ENCODE data around the gene PRRT1B.

PRRT1B gene

DNA sequence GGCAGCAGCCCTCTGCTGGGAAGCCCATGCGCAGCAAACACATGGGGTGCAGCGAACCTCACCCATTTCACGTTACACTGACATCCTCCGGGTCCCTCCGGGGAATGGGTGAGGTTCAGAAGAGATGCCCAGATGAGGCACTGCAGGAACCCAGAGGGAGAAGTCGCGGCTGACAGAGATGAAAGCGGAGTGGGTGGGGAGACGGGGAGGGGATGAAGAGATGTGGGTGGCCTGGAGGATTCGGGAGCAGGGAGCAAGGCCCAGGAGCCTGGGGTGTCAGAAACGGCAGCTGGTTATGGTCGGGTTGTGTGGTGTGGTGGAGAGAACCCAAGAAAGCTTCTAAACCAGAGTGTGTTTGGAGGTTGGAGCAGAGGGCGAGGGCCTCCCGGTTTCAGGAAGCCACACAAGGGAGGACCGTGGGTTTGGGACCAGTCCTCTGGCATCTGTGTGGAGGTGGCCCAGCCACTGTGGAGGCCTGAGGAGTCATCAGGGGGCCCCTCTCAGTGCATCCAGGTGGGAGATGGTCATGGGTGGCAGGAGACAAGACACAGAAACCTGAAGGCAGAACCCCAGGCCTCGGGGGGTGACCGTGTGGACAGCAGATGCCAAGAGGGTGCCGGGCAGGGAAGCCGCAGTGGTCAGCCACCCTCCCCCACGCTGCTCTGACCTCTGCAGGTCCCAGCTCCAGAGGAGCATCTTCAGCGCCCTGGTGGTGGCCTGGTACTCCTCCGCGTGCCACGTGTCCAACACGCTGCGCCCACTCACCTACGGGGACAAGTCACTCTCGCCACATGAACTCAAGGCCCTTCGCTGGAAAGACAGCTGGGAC lies 22.9 kb upstream of the PRRT1B start:
- no peak for DNase-seq (ENCODE audit: low read depth in 2 of 3, low spot score in 2 of 3)

DNA sequence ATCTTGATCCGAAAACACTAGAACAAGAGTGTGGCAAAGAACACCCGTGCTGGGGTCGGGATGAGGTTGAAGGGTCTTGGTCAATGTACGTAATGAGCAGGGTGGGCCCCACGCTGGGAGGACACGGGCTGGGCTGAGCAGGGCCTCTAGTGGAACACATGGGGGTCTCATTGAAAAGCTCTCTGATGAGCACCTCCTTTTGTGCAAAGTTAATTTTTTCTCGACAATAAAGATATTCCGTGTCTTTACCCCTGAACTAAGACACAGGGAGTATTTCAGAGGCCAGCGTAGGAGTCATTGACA lies 22.3 kb upstream of the PRRT1B start:
- no peak for DNase-seq (ENCODE audit: low read depth in 2 of 3, low spot score in 2 of 3)

DNA sequence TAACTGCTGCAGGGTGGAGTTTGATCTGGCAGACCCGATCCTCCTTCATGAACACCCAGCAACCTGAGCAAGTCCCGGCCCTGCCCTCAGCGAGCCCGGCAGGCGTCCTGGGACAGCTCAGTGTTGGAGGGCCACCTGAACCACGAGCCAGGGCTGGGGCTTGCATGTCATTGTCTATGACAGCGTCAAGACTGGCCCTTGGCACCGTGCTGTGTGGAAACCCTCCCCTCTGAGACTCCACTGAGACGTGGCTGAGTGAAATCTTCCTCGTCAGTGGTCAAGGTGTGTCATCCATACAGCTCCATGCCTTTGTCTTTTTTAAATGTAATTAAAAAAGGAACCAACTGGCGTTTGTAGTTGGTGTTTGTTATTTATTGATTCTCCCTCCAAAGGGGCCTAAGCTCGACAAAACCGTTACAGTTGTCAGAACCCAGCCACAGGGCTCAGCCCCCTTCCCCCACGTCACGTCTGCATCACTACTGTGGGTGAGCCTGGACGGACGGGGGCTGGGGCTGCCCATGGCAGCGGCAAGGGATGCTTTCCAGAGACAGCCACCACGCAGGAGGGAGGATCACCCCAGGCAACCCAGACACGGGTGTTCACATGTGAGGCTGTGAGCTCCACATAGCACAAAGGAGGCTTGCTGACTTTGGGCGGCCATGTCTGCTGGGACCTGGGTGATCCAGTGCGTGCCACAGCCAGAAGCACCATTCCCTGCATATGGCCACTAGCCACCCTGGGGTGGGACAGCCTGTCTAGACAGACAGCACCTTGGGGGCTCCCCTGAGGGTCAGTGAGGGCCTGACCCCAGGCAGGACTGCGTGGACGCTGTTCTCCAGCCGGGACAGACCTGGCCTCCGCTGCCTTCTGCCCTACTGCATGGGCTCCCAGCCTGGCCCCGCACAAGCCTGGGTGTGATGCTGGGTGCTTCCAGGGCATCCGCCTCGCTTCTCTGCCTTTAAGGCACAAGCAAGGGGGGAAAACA lies 21.6 kb upstream of the PRRT1B start:
- DNase-seq (ENCODE audit: low read depth in 2 of 3, low spot score in 2 of 3), result no peak

DNA sequence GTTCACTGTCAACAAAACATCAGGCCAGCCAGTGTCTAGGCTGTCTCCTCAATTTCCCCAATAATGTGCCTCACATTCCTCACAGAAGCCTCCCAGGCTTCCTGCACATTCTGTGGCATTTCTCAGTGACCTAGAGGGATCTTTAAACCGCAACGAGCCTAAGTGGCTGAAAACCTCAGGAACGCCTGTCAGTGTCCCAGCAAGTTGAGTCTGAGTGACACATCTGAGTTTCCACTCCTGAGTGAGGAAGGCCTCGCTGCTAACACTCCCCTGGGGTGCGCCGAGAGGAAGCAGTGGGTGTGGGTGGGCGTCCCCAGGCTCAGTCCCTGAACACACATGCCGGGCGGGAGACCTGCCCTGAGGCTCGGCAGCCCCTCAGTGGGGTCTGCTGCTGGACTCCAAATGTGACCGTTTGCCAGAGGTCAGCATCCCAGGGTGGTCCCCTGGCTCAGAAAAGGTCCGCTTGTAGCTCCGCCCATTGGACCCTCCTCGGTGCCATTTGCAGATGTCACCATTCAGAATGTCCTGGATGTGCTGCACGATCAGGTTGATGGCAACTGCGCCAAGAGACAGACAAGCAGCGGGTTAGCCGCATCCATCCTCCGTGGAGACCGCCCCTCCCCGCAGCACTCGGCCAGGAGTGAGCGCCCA lies 20.5 kb upstream of the PRRT1B start:
- DNase-seq (ENCODE audit: low read depth in 2 of 3, low spot score in 2 of 3), result no peak

DNA sequence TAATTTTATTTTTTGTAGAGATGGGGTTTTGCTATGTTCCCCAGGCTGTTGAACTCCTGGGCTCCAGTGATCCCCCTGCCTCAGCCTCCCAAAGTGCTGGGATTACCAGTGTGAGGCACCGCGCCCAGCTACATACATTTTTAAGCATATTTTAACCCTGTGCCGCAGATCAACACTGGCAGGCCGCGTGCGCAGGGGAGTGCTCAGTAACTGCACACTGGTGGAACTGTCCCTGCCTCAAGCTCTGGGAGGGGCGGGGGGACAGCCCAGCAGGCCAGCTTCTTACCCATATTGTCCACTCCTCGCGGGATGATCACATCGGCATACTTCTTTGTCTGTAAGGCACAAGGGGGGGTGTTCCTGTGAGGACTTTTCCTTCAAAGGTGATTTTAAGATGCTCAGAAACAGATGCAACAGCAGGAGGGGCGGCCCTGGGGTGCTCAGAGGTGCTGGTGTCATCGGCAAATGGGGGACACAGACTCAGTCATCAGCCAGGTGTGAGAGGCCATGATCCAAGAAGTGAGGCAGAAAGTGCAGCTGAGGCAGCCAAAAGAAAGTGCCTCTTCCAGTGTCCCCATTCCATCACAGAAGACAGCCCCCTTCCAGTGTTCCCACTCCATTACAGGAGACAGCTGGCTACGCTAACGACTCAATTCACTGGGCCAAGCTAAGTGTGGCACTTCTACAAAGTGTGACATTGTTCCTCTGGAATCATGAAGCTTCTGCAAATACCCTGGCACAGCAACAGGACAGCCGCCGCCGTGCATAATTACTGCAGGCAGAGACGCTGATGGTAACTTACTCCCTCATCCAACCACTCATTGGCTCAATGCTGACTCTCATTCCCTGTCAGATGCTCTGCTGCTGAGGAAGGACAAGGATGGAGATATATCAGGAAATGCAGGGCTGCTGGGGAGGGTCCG lies 19.4 kb upstream of the PRRT1B start:
- no peak for DNase-seq (ENCODE audit: low read depth in 2 of 3, low spot score in 2 of 3)

DNA sequence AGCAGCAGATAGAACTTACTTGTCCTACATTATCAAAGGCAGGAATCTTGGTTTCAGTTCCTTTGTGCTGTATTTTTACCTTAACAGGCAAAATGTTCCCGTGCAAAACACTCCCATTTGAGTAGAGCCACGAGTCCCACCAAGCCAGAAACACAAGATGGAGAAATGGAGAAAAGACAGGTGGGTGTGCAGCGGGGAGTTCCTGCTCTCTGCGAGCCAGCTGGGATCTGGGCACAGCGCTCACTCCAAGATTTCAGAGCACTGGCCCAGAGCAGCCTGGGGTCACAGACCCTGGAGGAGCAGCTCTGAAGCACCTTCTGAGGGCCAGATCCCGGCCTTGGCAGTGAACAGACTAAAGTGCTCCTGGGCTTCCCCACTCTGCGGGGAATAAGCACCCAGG lies 17.1 kb upstream of the PRRT1B start:
- no peak for DNase-seq (ENCODE audit: low read depth in 2 of 3, low spot score in 2 of 3)

DNA sequence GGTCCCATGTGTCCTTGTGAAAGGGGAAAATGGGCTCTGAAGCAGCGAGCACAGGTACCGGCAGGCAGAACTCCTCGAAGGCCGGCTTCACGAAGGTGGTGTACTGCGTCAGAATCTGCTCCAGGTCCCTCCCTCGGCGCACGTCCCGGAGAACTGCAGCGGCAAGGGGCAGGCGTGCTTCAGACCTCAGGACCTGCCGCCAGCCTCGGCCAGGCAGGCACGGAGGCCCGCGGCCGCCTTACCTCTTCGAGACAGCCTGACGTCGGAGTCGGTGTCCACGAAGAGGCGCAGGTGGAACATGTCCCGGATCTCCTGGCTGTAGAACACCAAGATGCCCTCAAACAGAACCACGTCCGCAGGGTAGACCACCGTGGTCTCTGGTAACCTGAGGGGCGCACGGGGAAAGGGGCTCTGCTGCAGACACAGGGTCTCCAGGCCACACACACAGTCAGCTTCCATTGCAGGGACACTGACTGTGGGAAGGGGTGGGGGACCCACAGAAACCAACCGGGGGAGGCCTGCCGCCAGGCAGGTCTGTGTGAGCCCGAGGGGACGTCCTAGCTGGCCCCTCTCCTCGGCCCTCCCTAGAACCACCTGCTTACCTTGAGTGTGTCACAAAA lies 16.3 kb upstream of the PRRT1B start:
- no peak for DNase-seq (ENCODE audit: low read depth in 2 of 3, low spot score in 2 of 3)

DNA sequence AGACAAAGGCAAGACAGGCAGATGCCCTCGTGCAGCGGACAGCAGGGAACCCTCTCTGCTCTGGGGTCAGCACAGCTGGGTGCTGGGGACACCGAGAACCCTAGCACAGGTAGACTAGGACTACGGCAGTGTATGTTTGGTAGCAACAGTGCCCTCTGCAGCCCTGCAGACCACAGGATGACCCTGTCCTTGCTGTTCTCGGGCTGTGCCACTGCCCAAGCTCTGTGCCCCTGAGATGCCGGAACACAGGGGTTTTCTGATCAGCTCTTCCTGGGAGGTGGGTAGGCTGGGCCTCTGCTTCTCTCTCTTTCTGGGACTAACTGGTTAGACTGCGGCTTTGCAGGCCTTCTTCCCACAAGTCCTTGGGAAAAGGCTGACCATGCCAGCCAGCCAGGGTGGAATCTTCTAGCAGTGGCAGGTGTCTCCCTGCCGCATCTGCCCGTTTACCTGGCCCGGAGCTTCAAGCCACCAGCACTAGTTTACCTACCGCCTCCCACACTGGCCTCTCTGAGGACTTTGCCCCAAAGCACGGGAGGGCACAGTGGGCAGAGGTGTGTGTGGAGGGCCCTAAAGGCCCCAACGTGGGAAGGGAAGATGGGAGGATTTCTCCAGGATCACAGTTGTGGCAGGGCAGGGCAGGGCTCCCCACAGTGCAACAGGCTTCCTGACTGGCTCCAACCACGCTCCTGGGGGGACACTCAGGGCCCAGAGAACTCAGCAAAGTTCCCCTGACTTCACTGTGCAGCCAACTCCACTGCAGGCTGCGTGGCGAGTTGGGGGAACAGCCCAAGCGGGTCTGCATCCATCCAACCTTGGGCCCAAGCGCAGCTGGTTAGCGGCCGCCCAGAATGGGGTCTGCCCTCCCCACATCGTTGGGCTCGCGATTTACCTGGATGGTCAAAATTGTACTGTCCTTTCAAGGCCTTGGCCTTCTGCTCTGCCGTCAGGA lies 15.5 kb upstream of the PRRT1B start:
- no peak for DNase-seq (ENCODE audit: low read depth in 2 of 3, low spot score in 2 of 3)

DNA sequence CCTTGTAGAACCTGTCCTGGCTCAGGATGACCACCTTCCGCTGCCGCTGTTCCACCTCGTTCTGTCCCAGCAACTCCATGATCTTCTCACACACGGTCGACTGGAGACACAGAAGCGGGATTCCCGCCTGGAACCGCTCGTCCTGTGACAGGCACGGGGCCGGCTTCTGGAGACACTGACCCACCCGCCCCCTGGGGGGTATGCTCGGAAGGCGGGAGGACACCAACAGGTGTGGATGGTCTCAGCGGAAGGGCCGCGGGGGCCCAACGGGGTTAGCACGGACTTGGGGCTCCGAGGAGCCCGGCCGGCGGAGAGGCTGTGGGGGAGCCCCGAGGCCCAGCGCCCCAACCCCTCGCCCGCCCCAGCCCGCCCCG lies 14.8 kb upstream of the PRRT1B start:
- no peak for DNase-seq (ENCODE audit: low read depth in 2 of 3, low spot score in 2 of 3)

DNA sequence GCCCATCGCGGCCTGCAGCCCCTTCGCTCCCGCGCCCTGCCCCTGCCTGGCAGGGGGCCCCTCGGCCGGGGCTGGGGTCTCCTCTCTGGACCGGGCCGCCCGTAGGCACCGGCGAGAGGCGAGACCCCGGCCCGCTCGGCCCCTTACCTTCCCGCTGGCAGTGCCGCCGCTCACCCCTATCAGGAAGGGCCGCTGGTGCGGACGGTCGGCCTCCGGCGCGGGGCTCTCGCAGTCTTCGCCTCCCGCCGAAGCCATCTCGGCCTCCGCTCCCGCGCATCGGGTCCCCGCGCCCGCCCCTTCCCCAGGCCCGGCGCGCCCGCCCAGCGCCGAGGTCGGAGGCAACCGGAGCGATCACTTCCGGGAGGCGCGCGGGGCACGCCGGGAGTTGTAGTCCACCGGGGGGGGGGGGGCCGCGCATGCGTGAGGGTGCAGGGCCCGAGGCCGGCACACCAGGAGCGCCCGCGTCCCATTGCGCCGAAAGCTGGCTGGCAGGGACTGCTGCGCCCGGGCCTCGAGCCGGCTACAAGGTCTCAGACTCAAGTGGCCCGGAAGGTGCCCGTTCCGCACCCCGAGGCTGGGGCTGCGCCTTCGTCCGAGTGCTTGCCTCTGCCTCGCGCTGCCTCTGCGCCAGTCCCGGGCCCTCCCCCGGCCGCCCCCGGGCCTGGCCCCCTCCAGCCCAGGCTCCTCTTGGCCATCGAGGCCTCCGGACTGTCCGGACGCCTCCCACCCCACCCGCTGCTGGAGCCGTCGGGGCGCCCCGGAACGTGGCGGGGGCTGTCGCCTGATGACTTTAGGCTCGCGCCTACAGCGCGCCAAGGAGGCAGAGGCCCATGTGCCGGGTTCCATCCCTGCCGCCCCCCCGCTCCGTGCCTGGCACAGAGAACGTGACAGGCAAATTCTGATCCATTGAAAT lies 14.1 kb upstream of the PRRT1B start, which contains the start of gene UCK1:
Gene UCK1 (minus strand): TSS at position 344 of the 913 bp plus-strand sequence. CDS start 89 bp downstream, at position 255.
- peak; percentile 35 to 52 (median 48) for DNase-seq (ENCODE audit: low read depth in 2 of 3, low spot score in 2 of 3)

DNA sequence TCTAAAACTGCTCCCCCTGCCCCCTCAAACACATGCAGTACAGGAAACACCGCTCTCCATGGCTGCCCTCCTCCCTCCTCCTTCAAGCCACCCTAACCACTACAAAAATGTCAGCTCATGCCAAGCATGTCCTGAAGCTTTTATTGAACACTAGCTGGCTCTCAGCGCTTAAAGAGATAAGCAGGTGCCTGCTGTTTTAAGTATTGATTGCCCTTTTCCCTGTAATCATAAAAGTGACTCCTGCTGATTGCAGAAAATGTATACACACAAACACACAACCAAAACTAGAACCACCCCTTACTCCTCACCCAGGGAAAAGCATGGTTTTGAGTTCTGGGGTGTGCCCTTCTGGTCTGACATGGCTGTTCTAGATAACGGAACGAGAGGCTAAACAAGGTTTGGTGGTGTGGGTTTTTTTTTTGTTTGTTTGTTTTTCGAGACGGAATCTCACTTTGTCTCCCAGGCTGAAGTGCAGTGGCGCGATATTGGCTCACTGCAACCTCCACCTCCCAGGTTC lies 10.5 kb upstream of the PRRT1B start:
- no peak for DNase-seq (ENCODE audit: low read depth in 2 of 3, low spot score in 2 of 3)

DNA sequence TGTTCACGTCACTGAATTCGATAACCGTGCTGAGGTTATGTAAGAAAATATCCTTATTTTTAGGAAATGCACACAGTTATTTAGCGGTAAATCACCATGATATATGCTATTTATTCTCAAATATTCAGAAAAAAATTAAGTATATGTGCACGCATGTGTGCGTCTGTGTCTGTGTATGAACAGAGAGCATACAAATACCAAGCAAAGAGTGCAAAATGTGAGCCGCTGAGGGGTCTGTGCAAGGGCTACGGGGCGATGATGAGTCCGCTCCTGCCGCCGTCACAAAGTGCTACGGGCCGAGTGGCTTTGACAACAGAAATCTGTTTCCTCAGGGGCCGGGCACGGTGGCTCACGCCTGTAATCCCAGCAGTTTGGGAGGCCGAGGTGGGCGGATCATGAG lies 7.4 kb upstream of the PRRT1B start:
- DNase-seq (ENCODE audit: low read depth in 2 of 3, low spot score in 2 of 3), result no peak

DNA sequence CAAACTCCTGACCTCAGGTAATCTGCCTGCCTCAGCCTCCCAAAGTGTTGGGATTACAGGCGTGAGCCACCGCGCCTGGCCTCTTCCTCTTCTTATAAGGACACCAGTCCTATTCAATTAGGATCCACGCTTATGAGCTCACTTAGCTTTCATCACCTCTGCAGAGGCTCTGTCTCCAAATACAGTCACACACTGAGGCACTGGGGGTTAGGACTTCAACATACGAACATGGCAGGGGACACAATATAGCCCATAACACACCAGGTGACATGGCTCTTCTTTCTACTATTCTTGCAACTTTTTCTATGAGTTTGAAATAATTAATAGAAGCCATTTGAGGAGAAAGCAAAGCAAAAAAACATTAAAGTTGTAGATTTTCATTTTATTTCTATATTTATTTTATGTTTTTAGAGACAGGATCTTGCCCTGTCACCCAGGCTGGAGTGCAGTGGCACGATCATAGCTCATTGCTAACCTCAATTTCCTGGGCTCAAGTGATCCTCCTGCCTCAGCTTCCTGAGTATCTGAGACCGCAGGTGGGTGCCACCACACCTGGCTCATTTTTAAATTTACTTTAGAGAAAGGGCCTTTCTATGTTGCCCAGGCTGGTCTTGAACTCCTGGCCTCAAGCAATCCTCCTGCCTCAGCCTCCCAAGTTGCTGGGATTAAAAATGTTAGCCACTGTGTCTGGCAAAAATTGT lies 6.0 kb upstream of the PRRT1B start:
- DNase-seq (ENCODE audit: low read depth in 2 of 3, low spot score in 2 of 3), result no peak

DNA sequence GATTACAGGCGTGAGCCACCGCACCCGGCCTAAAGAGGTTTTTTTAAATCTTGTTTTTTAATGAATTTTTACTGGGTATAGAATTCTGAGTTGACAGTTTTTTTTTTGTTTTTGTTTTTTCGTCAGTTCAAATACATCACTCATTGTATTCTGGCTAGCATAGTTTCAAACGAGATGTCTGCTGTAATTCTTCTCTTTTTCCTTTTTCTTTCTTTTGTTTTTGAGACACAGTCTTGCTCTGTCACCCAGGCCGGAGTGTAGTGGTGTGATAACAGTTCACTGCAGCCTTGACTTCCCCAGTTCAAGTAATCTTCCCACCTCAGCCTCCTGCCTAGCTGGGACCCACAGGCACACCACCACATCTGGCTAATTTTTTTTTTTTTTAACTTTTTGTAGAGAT lies 2.2 kb upstream of the PRRT1B start:
- DNase-seq (ENCODE audit: low read depth in 2 of 3, low spot score in 2 of 3), result no peak

DNA sequence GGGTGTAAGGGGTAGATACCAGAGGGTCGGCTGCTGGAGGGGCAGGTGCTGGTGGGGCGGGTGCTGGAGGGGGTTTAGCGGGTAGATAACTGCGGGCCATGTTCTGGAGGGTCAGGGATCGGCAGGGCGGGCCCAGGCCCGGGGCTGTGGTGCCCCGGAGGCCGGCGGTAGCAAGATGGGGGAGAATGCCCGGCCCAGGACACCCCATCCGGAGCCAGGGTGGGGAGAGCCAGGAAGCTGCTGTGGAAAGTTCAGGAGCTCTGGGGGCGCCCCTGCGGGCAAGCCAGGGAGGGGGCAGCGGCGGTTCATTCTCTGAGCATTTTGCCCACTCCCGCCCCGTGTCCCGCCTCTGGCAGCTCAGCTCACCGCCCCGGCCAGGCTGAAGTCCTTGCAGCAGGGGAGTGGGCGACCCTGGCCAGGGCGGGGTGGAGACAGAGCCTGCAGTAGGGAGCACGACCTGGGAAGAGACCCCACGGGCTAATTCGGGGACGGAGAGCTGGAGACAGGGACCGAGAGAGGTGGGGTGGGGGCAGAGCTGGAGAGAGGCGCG lies 538 bp downstream of the PRRT1B start:
- no peak for DNase-seq (ENCODE audit: low read depth in 2 of 3, low spot score in 2 of 3)

DNA sequence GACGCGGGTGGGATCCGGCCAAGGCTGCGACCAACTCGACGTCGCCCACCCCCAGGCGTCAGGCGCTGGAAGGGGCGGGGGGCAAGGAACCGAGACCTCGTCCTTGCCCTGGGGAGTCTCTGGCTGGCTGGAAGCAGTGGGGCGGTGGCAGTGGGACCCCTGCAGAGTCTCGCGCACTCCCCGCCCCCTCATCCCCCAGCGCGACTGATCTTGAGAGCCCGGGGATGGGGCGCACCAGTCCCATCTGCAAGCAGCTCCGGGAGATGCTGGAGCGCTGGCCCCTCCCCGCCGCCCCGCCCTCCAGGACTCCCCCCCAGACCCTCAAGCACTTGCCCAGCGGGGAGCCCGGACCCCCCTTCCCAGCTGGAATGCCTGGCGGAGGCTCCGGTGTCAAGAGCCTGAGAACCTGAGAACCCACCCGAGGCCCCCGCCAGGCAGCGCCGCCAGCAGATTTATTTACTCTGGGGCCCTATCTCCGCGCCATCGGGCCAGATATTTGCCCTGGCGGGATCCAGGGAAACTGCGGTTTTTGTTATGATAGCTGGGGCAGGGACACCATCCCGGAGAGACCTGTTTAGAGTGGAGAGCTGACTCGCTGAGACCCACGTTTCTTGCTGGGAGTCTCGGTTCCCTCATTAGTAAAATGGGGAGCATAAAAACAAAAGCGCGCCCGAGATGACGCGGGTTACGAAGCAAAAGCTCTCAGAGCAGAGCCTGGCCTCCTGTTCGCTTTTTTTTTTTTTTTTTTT lies 1.2 kb downstream of the PRRT1B start:
- no peak for DNase-seq (ENCODE audit: low read depth in 2 of 3, low spot score in 2 of 3)

All from activated CD8-positive, alpha-beta memory T cell treated with anti-CD3 and anti-CD28 coated beads for 48 hours (primary cell).